Activated CD4-positive, alpha-beta T cell treated with anti-CD3 and anti-CD28 coated beads, Interleukin-2, amount 10 ng/mL, durations not matched to agents 24 days and 14 days (primary cell): Measurements from ENCODE around the gene KRTAP23-1. TPM values are rescaled to one million over a fixed set of nuclear protein-coding genes. Genes with fewer than 3 reads are reported as not detected.

ENCODE experiments used
- DNase-seq: peaks from one replicate; pipeline ENCODE4 v3.0.0; 2022
- H3K27ac Mint-ChIP-seq: one replicate; pipeline ENCODE4 v1.8.0; 2022; ENCODE audit warnings: mild to moderate bottlenecking, mixed read lengths
- H3K27me3 Mint-ChIP-seq: one replicate; pipeline ENCODE4 v1.8.0; 2022; ENCODE audit warnings: mixed read lengths
- H3K36me3 Mint-ChIP-seq: one replicate; pipeline ENCODE4 v1.8.0; 2022; ENCODE audit warnings: low read depth, mild to moderate bottlenecking, mixed read lengths
- H3K4me1 Mint-ChIP-seq: one replicate; pipeline ENCODE4 v1.8.0; 2021; ENCODE audit warnings: mixed read lengths
- H3K4me3 Mint-ChIP-seq: one replicate; pipeline ENCODE4 v1.8.0; 2022; ENCODE audit warnings: mild to moderate bottlenecking, moderate library complexity, mixed read lengths
- H3K9me3 Mint-ChIP-seq: one replicate; pipeline ENCODE4 v1.8.0; 2021; ENCODE audit warnings: mixed read lengths
- intact Hi-C: fragments of 100-400 bp; cut with micrococcal nuclease; formaldehyde crosslinking; loops from one replicate; pipeline ENCODE4 v1.15.1; 2023
- total RNA-seq: library from RNA; stranded (reverse); gene quantifications from 2 replicates; pipeline ENCODE4 v1.2.3, GENCODE V29; 2022

The KRTAP23-1 gene
- total RNA-seq, 1 donor from 2014 or later, result not detected

- Mint-ChIP-seq H3K36me3 (no peaks in the 10 kb centered on the region), H3K27ac (no peak within 1 kb of the TSS), H3K9me3 (no peaks in the 10 kb centered on the region), H3K27me3 (no peaks in the 10 kb centered on the region), H3K4me1 (no peaks in the 10 kb centered on the region), H3K4me3 (no peak within 1 kb of the TSS)
- DNase-seq, result no peak
- intact Hi-C loops, result no loop called here
These were observed 11.1 kb downstream of the KRTAP23-1 start, which contains the start of gene KRTAP27-1 for GRCh38 chr21:30337276-30337744. TSS of gene KRTAP27-1 (minus strand) at chr21:30337694. CDS start at chr21:30337668, 26 bp downstream.

DNA sequence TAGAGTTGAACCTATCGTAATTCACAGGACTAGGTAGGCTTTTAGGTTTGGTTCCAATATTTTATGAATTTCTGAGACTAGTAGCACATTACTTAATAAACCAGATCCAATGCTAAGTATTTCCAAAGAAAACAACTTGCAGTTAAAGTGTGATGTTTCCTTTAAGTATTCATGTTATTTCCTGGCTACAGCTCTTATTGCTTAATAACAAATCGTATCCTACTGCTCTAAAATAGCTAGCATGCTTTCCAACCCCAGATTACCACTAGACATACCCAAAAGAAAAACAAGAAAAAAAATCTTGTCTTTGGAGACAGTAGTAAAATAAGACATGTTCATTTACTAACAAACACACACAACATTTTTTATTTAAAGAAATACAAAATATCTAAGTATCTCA, 11.8 kb downstream of the KRTAP23-1 start:
- H3K4me3 Mint-ChIP-seq, result no peak overlapping the region
- H3K4me1 Mint-ChIP-seq, result no peaks in the 10 kb centered on the region
- no peaks in the 10 kb centered on the region for H3K36me3 Mint-ChIP-seq
- no peak for DNase-seq
- H3K9me3 Mint-ChIP-seq, result no peaks in the 10 kb centered on the region
- no peaks in the 10 kb centered on the region for H3K27me3 Mint-ChIP-seq
- no peak overlapping the region for H3K27ac Mint-ChIP-seq
- intact Hi-C loops, result no loop called here

GRCh38 chr21:30333736-30334135, 14.7 kb downstream of the KRTAP23-1 start:
- DNase-seq, result no peak
- no peak overlapping the region for H3K27ac Mint-ChIP-seq
- H3K9me3 Mint-ChIP-seq, result no peaks in the 10 kb centered on the region
- intact Hi-C loops, result no loop called here
- H3K4me1 Mint-ChIP-seq, result no peaks in the 10 kb centered on the region
- H3K27me3 Mint-ChIP-seq, result no peaks in the 10 kb centered on the region
- no peak overlapping the region for H3K4me3 Mint-ChIP-seq
- H3K36me3 Mint-ChIP-seq, result no peaks in the 10 kb centered on the region

DNA sequence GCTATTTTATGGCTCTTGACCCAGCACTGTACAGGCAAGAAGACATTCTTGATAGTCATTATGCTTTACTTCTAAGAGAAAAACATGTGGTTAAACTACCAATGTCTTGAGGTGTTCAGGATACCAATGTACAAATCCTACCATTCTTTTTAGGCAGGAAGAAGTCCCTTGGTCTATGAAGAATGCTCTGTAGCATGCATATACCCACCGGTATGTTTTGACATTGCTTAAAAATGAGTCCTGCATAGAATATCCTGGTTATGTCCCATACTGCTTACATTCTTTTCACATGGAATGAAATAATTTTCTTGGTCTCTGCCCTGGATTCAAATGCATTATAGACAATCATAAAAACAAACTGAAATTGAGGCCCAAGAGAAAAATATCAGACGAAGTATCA, 15.7 kb downstream of the KRTAP23-1 start:
- H3K27me3 Mint-ChIP-seq, result no peaks in the 10 kb centered on the region
- intact Hi-C loops, result no loop called here
- no peaks in the 10 kb centered on the region for H3K4me1 Mint-ChIP-seq
- no peak for DNase-seq
- H3K36me3 Mint-ChIP-seq, result no peaks in the 10 kb centered on the region
- H3K27ac Mint-ChIP-seq, result no peak overlapping the region
- no peaks in the 10 kb centered on the region for H3K9me3 Mint-ChIP-seq
- no peak overlapping the region for H3K4me3 Mint-ChIP-seq

GRCh38 chr21:30329203-30329875, 19.1 kb downstream of the KRTAP23-1 start:
- Mint-ChIP-seq H3K27ac (no peak overlapping the region), H3K4me1 (no peaks in the 10 kb centered on the region), H3K4me3 (no peak overlapping the region), H3K36me3 (no peaks in the 10 kb centered on the region), H3K9me3 (peaks cover 6% of the 10 kb centered on the region), H3K27me3 (no peaks in the 10 kb centered on the region)
- no peak for DNase-seq
- intact Hi-C loops, result no loop called here

- no peak overlapping the region for H3K27ac Mint-ChIP-seq
- intact Hi-C loops, result no loop called here
- H3K27me3 Mint-ChIP-seq, result no peaks in the 10 kb centered on the region
- no peak overlapping the region for H3K4me3 Mint-ChIP-seq
- H3K36me3 Mint-ChIP-seq, result no peaks in the 10 kb centered on the region
- no peaks in the 10 kb centered on the region for H3K4me1 Mint-ChIP-seq
- H3K9me3 Mint-ChIP-seq, result peaks cover 6% of the 10 kb centered on the region
- DNase-seq, result no peak
These were observed 22.0 kb downstream of the KRTAP23-1 start for GRCh38 chr21:30326390-30326789.

GRCh38 chr21:30320215-30320614, 28.2 kb downstream of the KRTAP23-1 start, which contains the start of gene KRTAP26-1:
TSS of gene KRTAP26-1 (minus strand) at chr21:30320315. CDS start at chr21:30320035, 280 bp downstream.
- DNase-seq, result no peak
- Mint-ChIP-seq H3K4me3 (no peak within 1 kb of the TSS), H3K36me3 (no peaks in the 10 kb centered on the region), H3K27me3 (no peaks in the 10 kb centered on the region), H3K27ac (no peak within 1 kb of the TSS), H3K9me3 (no peaks in the 10 kb centered on the region), H3K4me1 (no peaks in the 10 kb centered on the region)
- intact Hi-C loops, result no loop called here

- no peaks in the 10 kb centered on the region for H3K9me3 Mint-ChIP-seq
These were observed 32.7 kb downstream of the KRTAP23-1 start for GRCh38 chr21:30315701-30316100.

GRCh38 chr21:30306884-30307283, 41.5 kb downstream of the KRTAP23-1 start:
- H3K36me3 Mint-ChIP-seq, result no peaks in the 10 kb centered on the region
- no peak overlapping the region for H3K27ac Mint-ChIP-seq
- H3K27me3 Mint-ChIP-seq, result no peaks in the 10 kb centered on the region
- no peaks in the 10 kb centered on the region for H3K9me3 Mint-ChIP-seq
- no peaks in the 10 kb centered on the region for H3K4me1 Mint-ChIP-seq
- H3K4me3 Mint-ChIP-seq, result no peak overlapping the region
- intact Hi-C loops, result no loop called here
- no peak for DNase-seq

More at GRCh38 chr21:30315701-30316100, 32.7 kb downstream of the KRTAP23-1 start:
- Mint-ChIP-seq H3K27me3 (no peaks in the 10 kb centered on the region), H3K4me3 (no peak overlapping the region), H3K4me1 (no peaks in the 10 kb centered on the region), H3K36me3 (no peaks in the 10 kb centered on the region), H3K27ac (no peak overlapping the region)
- intact Hi-C loops, result no loop called here
- no peak for DNase-seq

DNA sequence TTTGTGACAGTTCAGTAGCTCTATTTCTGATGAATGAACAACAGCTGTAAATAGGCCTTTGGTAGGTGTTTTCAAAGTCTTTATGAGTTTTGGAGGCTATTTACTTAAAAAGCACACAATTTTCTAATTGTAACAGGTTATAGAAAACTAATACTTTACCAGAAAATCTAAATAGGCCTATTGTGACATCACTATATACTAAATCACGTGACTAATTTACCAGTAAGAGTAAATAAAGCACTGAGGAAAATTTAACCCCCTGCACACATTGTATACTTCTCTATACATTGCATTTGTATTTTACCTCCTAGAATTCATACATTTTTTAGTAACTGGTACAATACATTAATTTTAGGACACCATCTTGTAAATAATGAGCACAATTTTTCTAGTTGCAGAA, 43.3 kb downstream of the KRTAP23-1 start:
- Mint-ChIP-seq H3K4me1 (no peaks in the 10 kb centered on the region), H3K9me3 (no peaks in the 10 kb centered on the region), H3K4me3 (no peak overlapping the region), H3K36me3 (no peaks in the 10 kb centered on the region), H3K27me3 (no peaks in the 10 kb centered on the region), H3K27ac (no peak overlapping the region)
- no peak for DNase-seq
- intact Hi-C loops, result no loop called here

Other genes starting within 250 kb of the KRTAP23-1 start
- not detected in 2 replicates for gene CLDN17, start 181.8 kb downstream of the KRTAP23-1 start, total RNA-seq
- not detected in 2 replicates for gene CLDN8, start 132.5 kb downstream of the KRTAP23-1 start, total RNA-seq
- not detected in 2 replicates for gene KRTAP24-1, start 65.7 kb downstream of the KRTAP23-1 start, total RNA-seq
- gene KRTAP25-1, start 59.1 kb downstream of the KRTAP23-1 start, total RNA-seq, result not detected in 2 replicates
- gene KRTAP26-1, start 28.3 kb downstream of the KRTAP23-1 start, total RNA-seq, result not detected in 2 replicates
- gene KRTAP27-1, start 10.9 kb downstream of the KRTAP23-1 start, total RNA-seq, result not detected in 2 replicates
- gene KRTAP13-2, start 23.7 kb upstream of the KRTAP23-1 start, total RNA-seq, result not detected in 2 replicates
- gene KRTAP13-1, start 47.4 kb upstream of the KRTAP23-1 start, total RNA-seq, result not detected in 2 replicates
- not detected in 2 replicates for gene KRTAP13-3, start 77.3 kb upstream of the KRTAP23-1 start, total RNA-seq
- gene KRTAP13-4, start 81.6 kb upstream of the KRTAP23-1 start, total RNA-seq, result not detected in 2 replicates
- gene KRTAP15-1, start 91.7 kb upstream of the KRTAP23-1 start, total RNA-seq, result not detected in 2 replicates
- not detected in 2 replicates for gene KRTAP19-1, start 131.8 kb upstream of the KRTAP23-1 start, total RNA-seq
- not detected in 2 replicates for gene KRTAP19-2, start 138.8 kb upstream of the KRTAP23-1 start, total RNA-seq
- not detected in 2 replicates for gene KRTAP19-3, start 143.4 kb upstream of the KRTAP23-1 start, total RNA-seq
- gene KRTAP19-4, start 148.6 kb upstream of the KRTAP23-1 start, total RNA-seq, result not detected in 2 replicates
- not detected in 2 replicates for gene KRTAP19-5, start 153.5 kb upstream of the KRTAP23-1 start, total RNA-seq
- gene KRTAP19-6, start 193.3 kb upstream of the KRTAP23-1 start, total RNA-seq, result not detected in 2 replicates
- gene KRTAP19-7, start 212.7 kb upstream of the KRTAP23-1 start, total RNA-seq, result not detected in 2 replicates
- not detected in 2 replicates for gene KRTAP22-2, start 241.8 kb upstream of the KRTAP23-1 start, total RNA-seq
- not detected in 2 replicates for gene KRTAP6-3, start 243.8 kb upstream of the KRTAP23-1 start, total RNA-seq